ENCODE measurements around the gene ERMARD.

The ERMARD gene

DNA sequence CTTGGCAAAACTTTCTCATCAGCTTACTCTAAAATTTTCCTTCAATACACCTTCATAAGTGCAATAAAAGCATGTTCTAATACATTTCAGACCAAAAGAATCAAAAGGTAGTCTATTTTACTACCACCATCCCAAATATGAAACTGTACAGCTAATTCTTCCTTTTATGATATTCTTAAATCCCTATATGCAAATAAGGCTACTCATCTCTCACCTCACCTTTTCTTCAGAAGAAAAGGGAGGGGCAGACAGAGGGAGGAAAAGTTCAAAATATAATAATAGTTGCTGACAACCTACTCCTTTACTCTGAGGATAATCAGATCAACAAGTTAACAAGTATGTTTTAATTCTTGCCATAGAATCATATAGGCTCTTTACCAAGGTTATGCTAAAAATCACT is 42.1 kb upstream of the ERMARD start:
- no peak for TF ChIP-seq SIN3A (IDR thresholded peaks at IDR 0.05; ENCODE audit: borderline replicate concordance, insufficient read depth, low read length)
- TF ChIP-seq, protein P1, sequence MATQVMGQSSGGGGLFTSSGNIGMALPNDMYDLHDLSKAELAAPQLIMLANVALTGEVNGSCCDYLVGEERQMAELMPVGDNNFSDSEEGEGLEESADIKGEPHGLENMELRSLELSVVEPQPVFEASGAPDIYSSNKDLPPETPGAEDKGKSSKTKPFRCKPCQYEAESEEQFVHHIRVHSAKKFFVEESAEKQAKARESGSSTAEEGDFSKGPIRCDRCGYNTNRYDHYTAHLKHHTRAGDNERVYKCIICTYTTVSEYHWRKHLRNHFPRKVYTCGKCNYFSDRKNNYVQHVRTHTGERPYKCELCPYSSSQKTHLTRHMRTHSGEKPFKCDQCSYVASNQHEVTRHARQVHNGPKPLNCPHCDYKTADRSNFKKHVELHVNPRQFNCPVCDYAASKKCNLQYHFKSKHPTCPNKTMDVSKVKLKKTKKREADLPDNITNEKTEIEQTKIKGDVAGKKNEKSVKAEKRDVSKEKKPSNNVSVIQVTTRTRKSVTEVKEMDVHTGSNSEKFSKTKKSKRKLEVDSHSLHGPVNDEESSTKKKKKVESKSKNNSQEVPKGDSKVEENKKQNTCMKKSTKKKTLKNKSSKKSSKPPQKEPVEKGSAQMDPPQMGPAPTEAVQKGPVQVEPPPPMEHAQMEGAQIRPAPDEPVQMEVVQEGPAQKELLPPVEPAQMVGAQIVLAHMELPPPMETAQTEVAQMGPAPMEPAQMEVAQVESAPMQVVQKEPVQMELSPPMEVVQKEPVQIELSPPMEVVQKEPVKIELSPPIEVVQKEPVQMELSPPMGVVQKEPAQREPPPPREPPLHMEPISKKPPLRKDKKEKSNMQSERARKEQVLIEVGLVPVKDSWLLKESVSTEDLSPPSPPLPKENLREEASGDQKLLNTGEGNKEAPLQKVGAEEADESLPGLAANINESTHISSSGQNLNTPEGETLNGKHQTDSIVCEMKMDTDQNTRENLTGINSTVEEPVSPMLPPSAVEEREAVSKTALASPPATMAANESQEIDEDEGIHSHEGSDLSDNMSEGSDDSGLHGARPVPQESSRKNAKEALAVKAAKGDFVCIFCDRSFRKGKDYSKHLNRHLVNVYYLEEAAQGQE (IDR thresholded peaks at IDR 0.05; ENCODE audit: insufficient read depth in 1 of 2, low read depth in 2 of 2, low read length in 2 of 2) = no peak
- TF ChIP-seq TAF1 (IDR thresholded peaks at IDR 0.05; ENCODE audit: borderline replicate concordance, insufficient read depth, low read length) = no peak
- no peak for TF ChIP-seq FOXP2 (optimal IDR thresholded peaks at IDR 0.05; ENCODE audit: borderline replicate concordance, extremely low read depth, extremely low read length, insufficient read depth)
- TF ChIP-seq POLR2AphosphoS5 (IDR thresholded peaks at IDR 0.05; ENCODE audit: low read depth, low read length) = no peak

DNA sequence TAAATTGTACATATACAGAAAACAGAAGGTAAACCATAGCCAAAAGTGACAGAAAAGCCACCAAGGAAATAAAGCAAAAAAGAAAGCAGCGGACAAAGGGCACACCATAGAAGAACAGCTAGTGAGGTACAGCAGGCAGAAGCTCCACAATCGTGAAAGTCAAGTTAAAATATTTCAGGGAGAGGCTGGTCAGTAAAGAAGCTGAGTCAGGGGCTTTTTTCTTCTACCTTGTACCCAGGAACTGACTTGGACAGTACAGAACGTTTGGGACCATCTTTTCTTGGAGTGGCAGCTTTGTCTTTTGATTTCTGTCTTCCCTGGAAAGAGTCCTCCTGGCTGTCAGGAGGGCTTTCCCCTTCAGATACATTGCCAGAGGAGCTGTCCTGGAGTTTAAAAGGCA is 41.4 kb upstream of the ERMARD start:
- no peak for TF ChIP-seq SIN3A (IDR thresholded peaks at IDR 0.05; ENCODE audit: borderline replicate concordance, insufficient read depth, low read length)
- no peak for TF ChIP-seq TAF1 (IDR thresholded peaks at IDR 0.05; ENCODE audit: borderline replicate concordance, insufficient read depth, low read length)
- TF ChIP-seq, protein P1 (IDR thresholded peaks at IDR 0.05; ENCODE audit: insufficient read depth in 1 of 2, low read depth in 2 of 2, low read length in 2 of 2) = no peak
- no peak for TF ChIP-seq FOXP2 (optimal IDR thresholded peaks at IDR 0.05; ENCODE audit: borderline replicate concordance, extremely low read depth, extremely low read length, insufficient read depth)
- TF ChIP-seq POLR2AphosphoS5 (IDR thresholded peaks at IDR 0.05; ENCODE audit: low read depth, low read length) = no peak

DNA sequence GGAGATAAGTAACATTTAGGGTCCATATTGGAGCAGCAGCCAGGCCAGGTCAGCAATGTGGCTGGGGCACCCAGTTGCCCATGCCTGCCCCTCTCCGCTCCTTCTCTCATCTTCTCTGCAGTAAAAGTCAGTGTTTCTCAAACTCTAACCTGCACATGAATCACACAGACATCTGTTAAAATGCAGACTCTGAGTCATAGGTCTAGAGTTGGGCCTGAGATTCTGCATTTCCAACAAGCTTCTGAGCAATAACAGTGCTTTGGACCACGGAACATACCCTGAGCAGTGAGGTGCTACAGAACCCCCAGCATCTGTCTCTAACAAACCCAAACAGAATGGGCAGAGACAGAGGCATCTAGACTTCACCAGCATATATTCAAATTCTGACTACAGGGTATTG is 37.2 kb upstream of the ERMARD start:
- TF ChIP-seq, protein P1 (IDR thresholded peaks at IDR 0.05; ENCODE audit: insufficient read depth in 1 of 2, low read depth in 2 of 2, low read length in 2 of 2) = no peak
- no peak for TF ChIP-seq FOXP2 (optimal IDR thresholded peaks at IDR 0.05; ENCODE audit: borderline replicate concordance, extremely low read depth, extremely low read length, insufficient read depth)
- no peak for TF ChIP-seq TAF1 (IDR thresholded peaks at IDR 0.05; ENCODE audit: borderline replicate concordance, insufficient read depth, low read length)
- no peak for TF ChIP-seq SIN3A (IDR thresholded peaks at IDR 0.05; ENCODE audit: borderline replicate concordance, insufficient read depth, low read length)
- TF ChIP-seq POLR2AphosphoS5 (IDR thresholded peaks at IDR 0.05; ENCODE audit: low read depth, low read length) = no peak

DNA sequence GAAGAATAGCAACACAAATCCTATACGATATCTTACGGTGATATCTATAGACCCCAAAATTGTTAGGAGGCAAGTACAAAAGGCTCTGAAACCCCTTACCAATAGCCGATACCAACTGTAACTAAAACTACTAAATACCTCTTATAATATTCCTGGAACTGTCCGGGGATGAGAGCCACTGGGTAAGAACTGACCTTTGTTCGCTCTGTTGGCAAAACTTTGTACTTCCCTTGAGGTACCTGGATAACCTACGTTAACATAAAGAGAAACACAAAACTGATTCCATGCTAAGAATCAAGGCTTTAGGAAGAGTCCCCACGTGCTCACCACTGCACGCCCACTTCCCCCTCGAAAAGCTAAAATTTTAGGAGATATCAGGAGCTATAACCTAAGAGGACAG is 36.8 kb upstream of the ERMARD start:
- TF ChIP-seq SIN3A (IDR thresholded peaks at IDR 0.05; ENCODE audit: borderline replicate concordance, insufficient read depth, low read length) = no peak
- TF ChIP-seq, protein P1 (IDR thresholded peaks at IDR 0.05; ENCODE audit: insufficient read depth in 1 of 2, low read depth in 2 of 2, low read length in 2 of 2) = no peak
- TF ChIP-seq POLR2AphosphoS5 (IDR thresholded peaks at IDR 0.05; ENCODE audit: low read depth, low read length) = no peak
- no peak for TF ChIP-seq TAF1 (IDR thresholded peaks at IDR 0.05; ENCODE audit: borderline replicate concordance, insufficient read depth, low read length)
- TF ChIP-seq FOXP2 (optimal IDR thresholded peaks at IDR 0.05; ENCODE audit: borderline replicate concordance, extremely low read depth, extremely low read length, insufficient read depth) = no peak

DNA sequence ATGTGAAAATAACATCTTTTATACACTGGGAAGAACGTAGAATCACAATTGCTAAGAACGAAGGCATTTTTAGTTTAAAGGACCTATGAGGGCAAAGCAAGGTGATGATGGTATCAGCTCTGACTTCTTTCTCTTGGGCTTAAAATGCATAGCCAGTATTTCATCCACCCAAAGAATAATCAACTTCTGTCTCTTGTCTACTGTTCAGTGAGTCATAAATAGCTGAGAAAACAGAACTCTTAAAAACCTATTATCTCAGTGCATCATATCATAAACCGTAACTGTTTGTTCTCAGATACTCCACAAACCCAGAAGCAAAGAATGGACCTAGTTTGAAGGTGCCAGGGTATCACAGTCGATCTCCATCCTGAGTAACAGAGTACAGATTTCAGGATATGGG is 32.3 kb upstream of the ERMARD start:
- TF ChIP-seq FOXP2 (optimal IDR thresholded peaks at IDR 0.05; ENCODE audit: borderline replicate concordance, extremely low read depth, extremely low read length, insufficient read depth) = no peak
- TF ChIP-seq SIN3A (IDR thresholded peaks at IDR 0.05; ENCODE audit: borderline replicate concordance, insufficient read depth, low read length) = no peak
- TF ChIP-seq, protein P1 (IDR thresholded peaks at IDR 0.05; ENCODE audit: insufficient read depth in 1 of 2, low read depth in 2 of 2, low read length in 2 of 2) = no peak
- TF ChIP-seq TAF1 (IDR thresholded peaks at IDR 0.05; ENCODE audit: borderline replicate concordance, insufficient read depth, low read length) = no peak
- no peak for TF ChIP-seq POLR2AphosphoS5 (IDR thresholded peaks at IDR 0.05; ENCODE audit: low read depth, low read length)

Measured in PFSK-1 (cell line).